Esophagus muscularis mucosa (tissue), 4 donors: ENCODE results near the gene GMDS. TPM values are rescaled to one million over a fixed set of nuclear protein-coding genes. Genes with fewer than 3 reads are reported as not detected.
A peak's percentile ranks its signal among the peaks of the same experiment; 100 is the strongest.

Source experiments
- DNase-seq: peaks from one replicate; pipeline ENCODE4 v3.0.0-alpha.2; 2017; ENCODE audit errors: extremely low spot score
- H3K27ac ChIP-seq, 4 donors: fragments of 200-600 bp; sonication (generic); replicated peaks in 1 of 4; 1 replicate in 3 of 4; 2 replicates in 1 of 4; pipeline ENCODE4 v1.5.1; 2016 to 2019; ENCODE audit warnings: mild to moderate bottlenecking in 1 of 4
- H3K27me3 ChIP-seq, 4 donors: fragments of 200-600 bp; sonication (generic); one replicate each; pipeline versions ENCODE4 v1.5.1 to v1.6.0; 2016 to 2019
- H3K36me3 ChIP-seq, 4 donors: fragments of 200-600 bp; sonication (generic); one replicate each; pipeline ENCODE4 v1.5.1; 2016 to 2019
- H3K4me1 ChIP-seq, 4 donors: fragments of 200-600 bp; sonication (generic); one replicate each; pipeline ENCODE4 v1.5.1; 2016 to 2019
- H3K4me3 ChIP-seq, 4 donors: fragments of 200-600 bp; sonication (generic); 1 replicate in 2 of 4; 2 replicates in 2 of 4; pipeline ENCODE4 v1.5.1; 2016 to 2019; ENCODE audit warnings: mild to moderate bottlenecking in 4 of 4, moderate library complexity in 1 of 4
- H3K9me3 ChIP-seq, 4 donors: fragments of 200-600 bp; sonication (generic); 1 replicate in 3 of 4; 2 replicates in 1 of 4; pipeline ENCODE4 v1.5.1; 2016 to 2019
- CTCF ChIP-seq, 3 experiments: fragments of 200-600 bp in 2 of 3; fragments of 450-650 bp in 1 of 3; sonication (generic) in 2 of 3; IDR thresholded peaks; one replicate each; pipeline ENCODE4 v1.5.1; 2017 to 2019; ENCODE audit warnings: antibody characterized with exemption in 3 of 3, mild to moderate bottlenecking in 2 of 3, moderate library complexity in 1 of 3
- EP300 ChIP-seq: sonication (generic); formaldehyde crosslinking; IDR thresholded peaks from one replicate; pipeline ENCODE4 v1.6.1; 2017; ENCODE audit warnings: antibody characterized with exemption
- POLR2A ChIP-seq: fragments of 450-650 bp; IDR thresholded peaks from one replicate; pipeline ENCODE4 v1.6.1; 2017; ENCODE audit warnings: antibody characterized with exemption, moderate library complexity, mild to moderate bottlenecking, low read depth
- POLR2AphosphoS5 ChIP-seq, 2 donors: sonication (generic); formaldehyde crosslinking; IDR thresholded peaks; one replicate each; pipeline ENCODE4 v1.6.1; 2017; ENCODE audit warnings: antibody characterized with exemption in 2 of 2
- WGBS: methylation state at CpG from one replicate; pipeline ENCODE4 v1.1.5; 2018; 5-methylcytosine and 5-hydroxymethylcytosine counted together
- intact Hi-C: fragments of 100-400 bp; cut with DNase I; formaldehyde crosslinking; loops from one replicate; pipeline ENCODE4 v1.15.1; 2023
- total RNA-seq, 4 donors: library from RNA; depleted of rRNA; stranded (reverse); fragments of >200 nt; gene quantifications; one replicate each; pipeline versions ENCODE4 v1.1.0 to v1.2.1, GENCODE V29; 2016

Gene GMDS
- total RNA-seq, 4 donors from 2014 or later = 3.6 to 14.1 (median 6.0) TPM

- no peaks in the 10 kb centered on the region for H3K9me3 ChIP-seq
- H3K27ac ChIP-seq = no peak overlapping the region
- H3K36me3 ChIP-seq = no peaks in the 10 kb centered on the region
- 96% methylated on average over 14 of the region's 14 CpGs for WGBS
- no peak for TF ChIP-seq POLR2AphosphoS5 (IDR thresholded peaks at IDR 0.05)
- TF ChIP-seq CTCF (IDR thresholded peaks at IDR 0.05) = no peak
- TF ChIP-seq EP300 = no peak
- no peak for TF ChIP-seq POLR2A
- DNase-seq = no peak
- peaks cover 0 to 36% (median 4%) of the 10 kb centered on the region in 4 donors for H3K27me3 ChIP-seq
- H3K4me3 ChIP-seq = no peak overlapping the region
- intact Hi-C loops = no loop called here
- peaks cover 3 to 26% (median 20%) of the 10 kb centered on the region in 4 donors for H3K4me1 ChIP-seq
Measured at GRCh38 chr6:1629316-1629715, 616.1 kb downstream of the GMDS start.

- Histone ChIP-seq H3K9me3 (no peaks in the 10 kb centered on the region), H3K4me3 (no peak overlapping the region), H3K27ac (no peak overlapping the region), H3K4me1 (peaks cover 7 to 38% (median 27%) of the 10 kb centered on the region in 4 donors), H3K36me3 (no peaks in the 10 kb centered on the region), H3K27me3 (peaks cover 0 to 42% (median 4%) of the 10 kb centered on the region in 4 donors)
- no peak for DNase-seq
- WGBS = 72% methylated on average over 10 of the region's 10 CpGs
- intact Hi-C loops = no loop called here
- TF ChIP-seq EP300 = no peak
- no peak for TF ChIP-seq POLR2AphosphoS5 (IDR thresholded peaks at IDR 0.05)
- no peak for TF ChIP-seq CTCF (IDR thresholded peaks at IDR 0.05)
- no peak for TF ChIP-seq POLR2A
Measured at GRCh38 chr6:1627827-1628560, 617.4 kb downstream of the GMDS start.

GRCh38 chr6:1626481-1626880, 618.9 kb downstream of the GMDS start:
- H3K4me3 ChIP-seq = no peak overlapping the region
- peaks cover 0 to 43% (median 4%) of the 10 kb centered on the region in 4 donors for H3K27me3 ChIP-seq
- intact Hi-C loops = no loop called here
- no peaks in the 10 kb centered on the region for H3K9me3 ChIP-seq
- H3K27ac ChIP-seq = peak overlapping the region in 1 of 4 donors; percentile 16
- no peak for DNase-seq
- WGBS = 68% methylated on average over 4 of the region's 4 CpGs
- H3K4me1 ChIP-seq = peaks cover 7 to 38% (median 27%) of the 10 kb centered on the region in 4 donors
- TF ChIP-seq POLR2AphosphoS5 (IDR thresholded peaks at IDR 0.05) = no peak
- no peak for TF ChIP-seq CTCF (IDR thresholded peaks at IDR 0.05)
- TF ChIP-seq EP300 = no peak
- TF ChIP-seq POLR2A = no peak
- no peaks in the 10 kb centered on the region for H3K36me3 ChIP-seq

- TF ChIP-seq EP300 (no peak), POLR2AphosphoS5 (IDR thresholded peaks at IDR 0.05) (no peak), CTCF (IDR thresholded peaks at IDR 0.05) (no peak), POLR2A (no peak)
- 46% methylated on average over 18 of the region's 18 CpGs for WGBS
- H3K9me3 ChIP-seq = no peaks in the 10 kb centered on the region
- H3K27me3 ChIP-seq = peaks cover 0 to 48% (median 4%) of the 10 kb centered on the region in 4 donors
- peaks cover 7 to 38% (median 27%) of the 10 kb centered on the region in 4 donors for H3K4me1 ChIP-seq
- peak overlapping the region; percentile 57 to 77 (median 63) for H3K4me3 ChIP-seq
- intact Hi-C loops = no loop called here
- DNase-seq = no peak
- H3K36me3 ChIP-seq = no peaks in the 10 kb centered on the region
- H3K27ac ChIP-seq = peak overlapping the region in 2 of 4 donors; percentile 76 to 78
Measured at GRCh38 chr6:1625794-1626435, 619.5 kb downstream of the GMDS start.
